GM12801 (cell line): ENCODE data around the gene SLC38A4.

Source experiments
- CTCF ChIP-seq: IDR thresholded peaks from one replicate; pipeline ENCODE4 v1.5.1; 2011; ENCODE audit warnings: control low read depth; ENCODE audit not compliant: insufficient read length; ENCODE audit errors: extremely low read depth

SLC38A4 gene

GRCh38 chr12:46786774-46787173, 39.0 kb downstream of the SLC38A4 start:
- TF ChIP-seq CTCF, result no peak

- TF ChIP-seq CTCF, result no peak
Observed at GRCh38 chr12:46785382-46785781, 40.4 kb downstream of the SLC38A4 start.

- no peak for TF ChIP-seq CTCF
Observed at GRCh38 chr12:46783871-46784270, 41.9 kb downstream of the SLC38A4 start.

- no peak for TF ChIP-seq CTCF
Observed at GRCh38 chr12:46779879-46780278, 45.9 kb downstream of the SLC38A4 start.

- TF ChIP-seq CTCF, result no peak
Observed at GRCh38 chr12:46779063-46779462, 46.7 kb downstream of the SLC38A4 start.

- no peak for TF ChIP-seq CTCF
Observed at GRCh38 chr12:46778415-46778814, 47.4 kb downstream of the SLC38A4 start.

GRCh38 chr12:46777587-46777986, 48.2 kb downstream of the SLC38A4 start:
- TF ChIP-seq CTCF, result no peak

- no peak for TF ChIP-seq CTCF
Observed at GRCh38 chr12:46775796-46776195, 50.0 kb downstream of the SLC38A4 start.
